ENCODE measurements around the gene VIPR2.

VIPR2 gene

GRCh38 chr7:159026271-159027055, 118.2 kb downstream of the VIPR2 start:
- Histone ChIP-seq H3K4me3 (ENCODE audit: low read depth in 1 of 2, low read length in 1 of 2) (no peak overlapping the region), H3K4me1 (ENCODE audit: control insufficient read depth in 1 of 2, insufficient read depth in 1 of 2, low read depth in 1 of 2, low read length in 1 of 2) (no peaks in the 10 kb centered on the region), H3K9me3 (no peaks in the 10 kb centered on the region), H3K36me3 (no peaks in the 10 kb centered on the region), H3K27me3 (peaks cover 42% of the 10 kb centered on the region), H3K27ac (no peak overlapping the region)
- TF ChIP-seq CTCF (IDR thresholded peaks at IDR 0.05): no peak

- Histone ChIP-seq H3K4me3 (ENCODE audit: low read depth in 1 of 2, low read length in 1 of 2) (no peak overlapping the region), H3K36me3 (no peaks in the 10 kb centered on the region), H3K27ac (no peak overlapping the region), H3K27me3 (peaks cover 30% of the 10 kb centered on the region), H3K4me1 (ENCODE audit: control insufficient read depth in 1 of 2, insufficient read depth in 1 of 2, low read depth in 1 of 2, low read length in 1 of 2) (no peaks in the 10 kb centered on the region), H3K9me3 (no peaks in the 10 kb centered on the region)
- TF ChIP-seq CTCF (IDR thresholded peaks at IDR 0.05): no peak
These were observed 119.4 kb downstream of the VIPR2 start for GRCh38 chr7:159025161-159025779.

GRCh38 chr7:159024280-159024951, 120.3 kb downstream of the VIPR2 start:
- peaks cover 21% of the 10 kb centered on the region for H3K27me3 ChIP-seq
- H3K9me3 ChIP-seq: no peaks in the 10 kb centered on the region
- TF ChIP-seq CTCF (IDR thresholded peaks at IDR 0.05): no peak
- H3K27ac ChIP-seq: no peak overlapping the region
- no peaks in the 10 kb centered on the region for H3K36me3 ChIP-seq
- H3K4me3 ChIP-seq (ENCODE audit: low read depth in 1 of 2, low read length in 1 of 2): no peak overlapping the region
- H3K4me1 ChIP-seq (ENCODE audit: control insufficient read depth in 1 of 2, insufficient read depth in 1 of 2, low read depth in 1 of 2, low read length in 1 of 2): no peaks in the 10 kb centered on the region

- Histone ChIP-seq H3K27me3 (peaks cover 15% of the 10 kb centered on the region), H3K27ac (no peak overlapping the region), H3K4me1 (ENCODE audit: control insufficient read depth in 1 of 2, insufficient read depth in 1 of 2, low read depth in 1 of 2, low read length in 1 of 2) (no peaks in the 10 kb centered on the region), H3K4me3 (ENCODE audit: low read depth in 1 of 2, low read length in 1 of 2) (no peak overlapping the region), H3K9me3 (no peaks in the 10 kb centered on the region), H3K36me3 (no peaks in the 10 kb centered on the region)
- TF ChIP-seq CTCF (IDR thresholded peaks at IDR 0.05): no peak
These were observed 120.9 kb downstream of the VIPR2 start for GRCh38 chr7:159023746-159024145.

GRCh38 chr7:159023206-159023605, 121.5 kb downstream of the VIPR2 start:
- H3K9me3 ChIP-seq: no peaks in the 10 kb centered on the region
- peaks cover 9% of the 10 kb centered on the region for H3K27me3 ChIP-seq
- H3K4me1 ChIP-seq (ENCODE audit: control insufficient read depth in 1 of 2, insufficient read depth in 1 of 2, low read depth in 1 of 2, low read length in 1 of 2): no peaks in the 10 kb centered on the region
- no peak for TF ChIP-seq CTCF (IDR thresholded peaks at IDR 0.05)
- H3K27ac ChIP-seq: no peak overlapping the region
- no peak overlapping the region for H3K4me3 ChIP-seq (ENCODE audit: low read depth in 1 of 2, low read length in 1 of 2)
- H3K36me3 ChIP-seq: no peaks in the 10 kb centered on the region

All from neutrophil (primary cell).